ENCODE measurements around the gene SP7.
"Not testable (repeated sequence)": the region's sequence is repeated elsewhere in the genome, so short reads cannot be mapped to it uniquely, and the experiment has no call there.

SP7 gene

GRCh38 chr12:53320352-53321195, 15.6 kb downstream of the SP7 start:
- no peak for DNase-seq (ENCODE audit: low read depth)

DNA sequence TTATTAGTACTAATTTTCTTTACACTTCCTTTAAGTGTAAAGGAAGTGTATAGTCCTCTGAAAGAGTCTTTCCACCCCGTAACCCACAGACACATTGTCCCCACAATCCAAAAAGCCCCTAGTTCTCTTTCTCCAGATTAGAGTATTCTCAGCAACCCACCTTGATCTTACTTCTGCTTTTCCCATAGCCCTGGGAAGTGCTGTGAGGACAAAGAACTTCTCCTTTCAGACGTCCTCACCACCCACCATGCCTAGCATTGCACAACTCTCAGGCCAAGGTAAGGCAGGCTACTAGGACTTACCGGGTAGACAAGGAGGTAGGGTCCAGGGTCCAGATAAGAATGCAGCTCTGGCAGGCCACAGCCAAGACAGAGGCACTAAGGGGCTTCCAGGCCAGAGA, 22.2 kb downstream of the SP7 start:
- no peak for DNase-seq (ENCODE audit: low read depth)

DNA sequence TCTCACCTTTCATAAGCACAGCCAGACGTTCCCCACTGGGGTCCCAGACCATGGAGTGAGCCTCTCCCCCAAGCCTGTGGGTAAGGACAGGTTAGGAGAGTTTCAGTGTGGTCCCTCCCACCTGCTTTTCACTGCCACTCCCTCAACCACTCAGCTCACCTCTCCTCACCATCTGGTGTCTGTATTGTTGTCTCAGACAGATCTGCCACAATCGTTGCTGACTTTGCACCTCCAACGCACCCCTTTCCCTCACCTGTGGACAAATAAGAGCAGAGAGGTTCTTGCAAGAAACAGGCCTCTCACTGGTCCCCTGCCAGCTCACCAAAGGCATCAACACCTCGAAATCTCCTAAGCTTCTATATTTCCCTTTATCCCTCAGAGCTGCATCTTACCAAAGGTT, 27.9 kb downstream of the SP7 start:
- no peak for DNase-seq (ENCODE audit: low read depth)

DNA sequence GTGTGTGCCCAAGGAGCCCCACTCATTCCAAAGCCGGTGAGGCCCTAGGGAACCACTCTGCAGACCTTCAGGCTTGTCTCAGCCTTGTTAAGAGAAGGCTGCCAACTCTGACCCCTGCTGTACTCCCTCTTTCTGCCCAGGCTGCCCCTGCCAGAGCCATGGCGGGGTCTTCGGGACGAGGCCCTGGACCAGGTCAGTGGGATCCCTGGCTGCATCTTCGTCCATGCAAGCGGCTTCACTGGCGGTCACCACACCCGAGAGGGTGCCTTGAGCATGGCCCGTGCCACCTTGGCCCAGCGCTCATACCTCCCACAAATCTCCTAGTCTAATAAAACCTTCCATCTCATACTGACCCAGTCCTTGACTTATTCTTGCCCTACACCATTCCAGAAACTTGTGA, 29.3 kb downstream of the SP7 start:
- DNase-seq (ENCODE audit: low read depth), result no peak

GRCh38 chr12:53302903-53303302, 33.3 kb downstream of the SP7 start:
- no peak for DNase-seq (ENCODE audit: low read depth)

DNA sequence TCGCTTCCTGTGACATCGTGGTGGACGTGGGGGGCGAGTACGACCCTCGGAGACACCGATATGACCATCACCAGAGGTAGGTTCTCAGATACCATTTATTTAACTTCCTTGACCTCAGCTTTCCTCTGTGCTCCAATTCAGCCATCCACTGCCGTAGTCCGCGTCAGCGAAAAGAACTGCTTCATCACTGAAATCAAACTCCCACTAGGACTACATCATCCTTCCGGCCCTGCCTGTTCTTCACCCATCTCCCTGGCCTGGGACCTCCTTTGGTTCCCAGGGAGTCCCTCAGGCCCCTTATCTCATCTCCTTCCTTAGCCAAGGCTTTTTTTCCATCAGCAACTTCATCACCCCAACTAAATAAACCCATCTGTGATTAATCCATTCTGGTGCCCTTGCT, 36.0 kb downstream of the SP7 start:
- peak; percentile 31 for DNase-seq (ENCODE audit: low read depth)

DNA sequence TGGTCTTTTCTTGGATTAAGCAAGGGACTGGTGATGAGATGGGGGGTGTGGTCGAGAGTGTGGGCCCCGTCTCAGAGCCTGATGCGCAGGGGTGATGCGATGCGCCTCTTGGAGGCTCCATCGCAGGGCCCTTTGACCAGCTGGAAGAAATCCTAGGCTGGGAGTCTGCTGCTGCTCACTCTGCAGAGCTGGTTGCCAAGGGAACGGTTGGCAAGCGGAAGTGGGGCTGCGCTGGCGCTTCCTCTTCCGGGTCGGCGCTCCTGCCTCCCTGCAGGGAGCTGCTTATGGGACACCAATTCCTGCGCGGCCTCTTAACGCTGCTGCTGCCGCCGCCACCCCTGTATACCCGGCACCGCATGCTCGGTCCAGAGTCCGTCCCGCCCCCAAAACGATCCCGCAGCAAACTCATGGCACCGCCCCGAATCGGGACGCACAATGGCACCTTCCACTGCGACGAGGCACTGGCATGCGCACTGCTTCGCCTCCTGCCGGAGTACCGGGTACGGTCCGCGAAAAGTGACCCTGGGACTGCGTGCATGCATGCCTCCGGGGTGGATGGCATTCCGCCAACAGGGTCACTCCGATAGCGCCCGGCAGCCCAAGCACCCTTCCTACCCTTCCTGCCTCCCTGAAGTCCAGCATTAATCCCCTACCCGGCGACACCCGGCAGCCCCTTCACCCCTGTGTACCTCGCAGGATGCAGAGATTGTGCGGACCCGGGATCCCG, 36.5 kb downstream of the SP7 start, which contains the start of gene MYG1:
TSS of gene MYG1 (plus strand) at position 242 of the 727 bp plus-strand sequence. CDS start at position 285, 43 bp downstream.
- DNase-seq (ENCODE audit: low read depth), result peak; percentile 40

- DNase-seq (ENCODE audit: low read depth), result peak; percentile 38
Observed at GRCh38 chr12:53299101-53299453, 37.1 kb downstream of the SP7 start.

GRCh38 chr12:53298164-53298563, 38.0 kb downstream of the SP7 start:
- DNase-seq (ENCODE audit: low read depth), result peak; percentile 76

- not testable (repeated sequence) for DNase-seq (ENCODE audit: low read depth)
Observed at GRCh38 chr12:53297106-53297505, 39.0 kb downstream of the SP7 start.

DNA sequence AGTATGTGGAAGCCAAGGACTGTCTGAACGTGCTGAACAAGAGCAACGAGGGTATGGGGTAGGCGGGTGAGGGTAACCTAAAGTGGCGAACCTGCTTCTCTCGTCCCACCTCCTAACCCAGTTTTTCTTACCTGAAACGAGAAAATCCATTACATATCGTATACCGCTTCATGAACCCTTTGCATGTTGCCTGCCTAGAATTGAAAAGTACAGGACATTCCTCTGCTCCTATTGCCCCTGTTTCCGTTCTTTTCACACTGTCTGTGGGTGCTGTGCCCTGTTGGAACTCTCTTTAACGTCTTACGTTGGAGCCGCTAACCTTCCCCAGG, 40.3 kb downstream of the SP7 start:
- DNase-seq (ENCODE audit: low read depth), result no peak

DNA sequence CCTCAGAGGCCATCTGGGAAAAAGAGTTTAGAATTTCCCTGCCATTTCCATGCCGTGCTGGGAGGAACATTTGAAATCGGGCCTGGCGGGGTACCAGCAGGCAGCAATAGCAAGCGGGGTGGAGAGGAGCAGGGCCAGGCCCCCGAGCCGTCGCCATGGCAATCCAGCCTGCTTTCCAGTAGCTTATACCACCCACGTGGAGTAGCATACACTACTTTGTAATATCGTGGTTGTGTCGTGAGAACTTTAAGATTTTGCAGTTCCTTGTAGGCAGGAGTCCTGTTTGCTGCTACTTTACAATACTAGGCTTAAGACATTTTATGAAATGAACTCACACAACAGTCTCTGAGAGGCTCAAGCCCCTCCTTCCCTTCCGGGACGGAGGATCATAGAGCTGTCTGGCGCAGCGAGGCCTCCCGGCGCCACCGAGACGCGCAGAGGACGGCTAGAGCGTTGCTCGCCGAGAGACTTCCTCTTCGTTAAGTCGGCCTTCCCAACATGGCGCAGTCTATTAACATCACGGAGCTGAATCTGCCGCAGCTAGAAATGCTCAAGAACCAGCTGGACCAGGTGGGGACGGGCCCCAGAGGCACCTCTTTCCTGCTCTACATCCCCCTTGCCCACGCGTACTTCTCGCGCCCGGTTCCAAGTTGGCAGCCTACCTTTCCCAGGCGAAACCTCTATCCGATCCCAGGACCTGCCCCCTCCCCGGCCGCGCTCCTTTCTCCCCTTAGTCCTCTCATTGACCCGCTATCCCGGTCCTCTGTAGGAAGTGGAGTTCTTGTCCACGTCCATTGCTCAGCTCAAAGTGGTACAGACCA, 40.9 kb downstream of the SP7 start, which contains the start of gene PFDN5:
TSS of gene PFDN5 (plus strand) at position 473 of the 821 bp plus-strand sequence. CDS start at position 499, 26 bp downstream.
- peak; percentile 73 for DNase-seq (ENCODE audit: low read depth)

DNA sequence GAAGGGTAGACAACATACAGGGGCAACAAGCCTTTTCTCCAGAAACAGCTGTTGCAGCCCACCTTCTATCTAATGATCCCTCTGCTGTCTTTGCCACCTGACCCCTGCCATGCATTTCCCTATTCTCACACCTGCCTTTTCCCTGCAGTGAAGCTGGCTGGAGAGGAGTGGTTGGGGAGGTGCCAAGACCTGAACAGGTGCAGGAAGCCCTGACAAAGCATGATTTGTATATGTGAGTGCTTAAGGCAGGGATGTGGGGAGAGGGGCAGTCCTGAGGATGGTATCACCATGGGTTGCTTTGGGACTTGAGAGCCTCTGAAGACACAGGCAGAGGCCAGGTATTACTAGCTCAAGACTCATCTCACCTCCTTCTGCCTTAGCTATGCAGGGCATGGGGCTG, 43.7 kb downstream of the SP7 start:
- DNase-seq (ENCODE audit: low read depth), result no peak

GRCh38 chr12:53290661-53291060, 45.5 kb downstream of the SP7 start:
- DNase-seq (ENCODE audit: low read depth), result no peak

- no peak for DNase-seq (ENCODE audit: low read depth)
Observed at GRCh38 chr12:53289891-53290290, 46.3 kb downstream of the SP7 start.

GRCh38 chr12:53288322-53288721, 47.8 kb downstream of the SP7 start:
- no peak for DNase-seq (ENCODE audit: low read depth)

DNA sequence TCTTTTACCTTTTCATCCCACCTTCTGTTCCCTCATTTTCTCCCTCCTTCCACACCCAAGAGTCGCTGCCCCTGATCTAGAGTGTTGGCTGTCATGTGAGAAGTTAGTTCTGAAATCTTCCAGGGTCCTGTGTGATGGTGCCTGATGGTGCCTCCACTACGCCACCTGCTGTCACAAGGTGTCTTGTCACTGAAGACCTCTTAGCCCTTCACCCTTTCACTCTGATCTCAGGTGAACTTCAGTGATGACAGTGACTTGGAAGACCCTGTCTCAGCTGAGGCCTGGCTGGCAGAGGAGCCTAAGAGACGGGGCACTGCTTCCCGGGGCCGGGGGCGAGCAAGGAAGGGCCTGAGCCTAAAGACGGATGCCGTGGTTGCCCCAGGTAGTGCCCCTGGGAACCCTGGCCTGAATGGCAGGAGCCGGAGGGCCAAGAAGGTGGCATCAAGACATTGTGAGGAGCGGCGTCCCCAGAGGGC, 48.4 kb downstream of the SP7 start:
- DNase-seq (ENCODE audit: low read depth), result no peak

GRCh38 chr12:53286448-53286847, 49.7 kb downstream of the SP7 start:
- DNase-seq (ENCODE audit: low read depth), result no peak

DNA sequence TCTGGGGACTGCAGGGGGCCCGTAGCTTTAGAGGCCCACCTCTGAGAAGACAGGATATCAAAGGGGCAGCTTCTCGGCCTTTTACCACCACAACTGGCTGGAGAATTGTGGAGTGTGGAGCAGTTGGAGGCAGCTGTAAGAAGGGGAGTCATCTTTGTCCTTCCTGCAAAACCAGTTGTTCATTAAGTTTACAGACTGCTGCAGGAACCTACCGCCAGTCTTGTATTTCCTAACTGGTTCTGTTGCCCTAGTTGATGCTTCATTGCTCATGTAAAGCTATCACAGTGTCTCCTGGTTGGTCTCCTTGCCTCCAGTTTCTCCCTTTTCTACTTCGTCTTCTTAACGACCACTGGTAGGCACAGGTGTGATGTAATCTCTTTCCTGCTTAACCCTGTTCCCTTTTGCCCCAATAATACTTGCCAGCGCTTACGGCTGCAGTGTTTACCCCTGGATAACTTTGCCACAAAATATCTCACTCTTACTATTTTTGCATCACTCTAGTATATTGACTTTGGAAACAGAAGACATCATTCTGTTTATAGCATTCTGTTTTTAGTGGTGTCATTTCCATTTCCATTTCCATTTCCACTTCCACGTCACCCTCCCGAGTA, 56.2 kb downstream of the SP7 start:
- DNase-seq (ENCODE audit: low read depth), result no peak

GRCh38 chr12:53279283-53279869, 56.8 kb downstream of the SP7 start:
- no peak for DNase-seq (ENCODE audit: low read depth)

- no peak for DNase-seq (ENCODE audit: low read depth)
Observed at GRCh38 chr12:53277981-53278380, 58.2 kb downstream of the SP7 start.
